ENCODE data around the gene KPNA1.

KPNA1 gene

GRCh38 chr3:122415104-122415744 is 99.5 kb downstream of the KPNA1 start:
- H3K27ac ChIP-seq: peak overlapping the region; percentile 90
- TF ChIP-seq ZFX (IDR thresholded peaks at IDR 0.05; ENCODE audit: borderline replicate concordance) (no peak), CTCF (IDR thresholded peaks at IDR 0.05) (no peak)

GRCh38 chr3:122414391-122414790 is 100.3 kb downstream of the KPNA1 start:
- TF ChIP-seq ZFX (IDR thresholded peaks at IDR 0.05; ENCODE audit: borderline replicate concordance) (no peak), CTCF (IDR thresholded peaks at IDR 0.05) (no peak)
- H3K27ac ChIP-seq: peak overlapping the region; percentile 90; the same call in 1 of the 2 replicates

- TF ChIP-seq CTCF (IDR thresholded peaks at IDR 0.05): no peak
- no peak overlapping the region for H3K27ac ChIP-seq
Measured at GRCh38 chr3:122410639-122411038, 104.1 kb downstream of the KPNA1 start.

- H3K27ac ChIP-seq: no peak overlapping the region
- TF ChIP-seq CTCF (IDR thresholded peaks at IDR 0.05) (no peak), ZFX (IDR thresholded peaks at IDR 0.05; ENCODE audit: borderline replicate concordance) (no peak)
Measured at GRCh38 chr3:122410111-122410510, 104.6 kb downstream of the KPNA1 start.

- no peak overlapping the region for H3K27ac ChIP-seq
- TF ChIP-seq ZFX (IDR thresholded peaks at IDR 0.05; ENCODE audit: borderline replicate concordance): no peak
- TF ChIP-seq CTCF (IDR thresholded peaks at IDR 0.05): no peak
Measured at GRCh38 chr3:122409446-122409845, 105.3 kb downstream of the KPNA1 start.

GRCh38 chr3:122407946-122408345 is 106.8 kb downstream of the KPNA1 start:
- H3K27ac ChIP-seq: no peak overlapping the region
- no peak for TF ChIP-seq ZFX (IDR thresholded peaks at IDR 0.05; ENCODE audit: borderline replicate concordance)
- no peak for TF ChIP-seq CTCF (IDR thresholded peaks at IDR 0.05)

- no peak overlapping the region for H3K27ac ChIP-seq
- no peak for TF ChIP-seq CTCF (IDR thresholded peaks at IDR 0.05)
- no peak for TF ChIP-seq ZFX (IDR thresholded peaks at IDR 0.05; ENCODE audit: borderline replicate concordance)
Measured at GRCh38 chr3:122406198-122406597, 108.5 kb downstream of the KPNA1 start.
